ENCODE results near the gene EDDM3A.

The EDDM3A gene

DNA sequence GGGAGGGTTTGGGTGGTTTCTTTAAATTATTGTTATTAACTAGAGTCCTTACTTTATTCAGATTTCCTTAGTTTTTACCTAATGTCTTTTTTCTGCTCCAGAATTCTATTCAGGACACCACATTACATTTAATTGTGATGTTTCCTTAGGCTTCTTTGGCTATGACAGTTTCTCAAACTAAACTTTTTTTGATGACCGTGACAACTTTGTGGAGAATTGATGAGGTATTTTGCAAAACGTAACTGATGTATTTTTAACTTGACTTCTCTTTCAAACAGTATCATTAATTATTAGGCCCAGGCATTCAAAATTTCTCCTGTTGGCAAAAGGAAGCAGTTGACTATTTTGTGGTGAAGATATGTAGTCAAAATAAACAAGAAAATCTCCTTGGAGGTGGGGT lies 45.9 kb downstream of the EDDM3A start:
- TF ChIP-seq, protein P1, sequence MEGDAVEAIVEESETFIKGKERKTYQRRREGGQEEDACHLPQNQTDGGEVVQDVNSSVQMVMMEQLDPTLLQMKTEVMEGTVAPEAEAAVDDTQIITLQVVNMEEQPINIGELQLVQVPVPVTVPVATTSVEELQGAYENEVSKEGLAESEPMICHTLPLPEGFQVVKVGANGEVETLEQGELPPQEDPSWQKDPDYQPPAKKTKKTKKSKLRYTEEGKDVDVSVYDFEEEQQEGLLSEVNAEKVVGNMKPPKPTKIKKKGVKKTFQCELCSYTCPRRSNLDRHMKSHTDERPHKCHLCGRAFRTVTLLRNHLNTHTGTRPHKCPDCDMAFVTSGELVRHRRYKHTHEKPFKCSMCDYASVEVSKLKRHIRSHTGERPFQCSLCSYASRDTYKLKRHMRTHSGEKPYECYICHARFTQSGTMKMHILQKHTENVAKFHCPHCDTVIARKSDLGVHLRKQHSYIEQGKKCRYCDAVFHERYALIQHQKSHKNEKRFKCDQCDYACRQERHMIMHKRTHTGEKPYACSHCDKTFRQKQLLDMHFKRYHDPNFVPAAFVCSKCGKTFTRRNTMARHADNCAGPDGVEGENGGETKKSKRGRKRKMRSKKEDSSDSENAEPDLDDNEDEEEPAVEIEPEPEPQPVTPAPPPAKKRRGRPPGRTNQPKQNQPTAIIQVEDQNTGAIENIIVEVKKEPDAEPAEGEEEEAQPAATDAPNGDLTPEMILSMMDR (conservative IDR thresholded peaks at IDR 0.05; ENCODE audit: low read depth, low read length): no peak

DNA sequence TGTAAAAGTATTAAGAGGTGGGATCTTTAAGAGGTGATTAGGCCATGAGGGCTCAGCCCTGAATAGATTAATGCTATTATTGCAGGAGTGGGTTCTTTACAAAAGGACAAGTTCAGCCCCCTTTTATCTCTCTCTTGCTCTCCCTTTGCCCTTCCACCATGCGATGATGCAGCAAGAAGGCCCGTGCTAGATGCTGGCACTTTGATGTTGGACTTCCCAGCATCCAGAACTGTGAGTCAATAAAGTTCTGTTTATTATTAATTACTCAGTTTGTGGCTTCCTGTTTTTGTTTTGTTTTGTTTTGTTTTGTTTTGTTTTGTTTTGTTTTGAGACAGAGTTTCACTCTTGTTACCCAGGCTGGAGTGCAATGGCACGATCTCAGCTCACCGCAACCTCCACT lies 46.9 kb downstream of the EDDM3A start:
- H3K4me3 ChIP-seq (ENCODE audit: low read depth, low read length): no peak overlapping the region
- TF ChIP-seq, protein P1 (conservative IDR thresholded peaks at IDR 0.05; ENCODE audit: low read depth, low read length): no peak
- DNase-seq (ENCODE audit: low read depth): no peak

More for the DNA sequence above, 45.9 kb downstream of the EDDM3A start:
- no peak overlapping the region for H3K4me3 ChIP-seq (ENCODE audit: low read depth, low read length)
- DNase-seq (ENCODE audit: low read depth): no peak

DNA sequence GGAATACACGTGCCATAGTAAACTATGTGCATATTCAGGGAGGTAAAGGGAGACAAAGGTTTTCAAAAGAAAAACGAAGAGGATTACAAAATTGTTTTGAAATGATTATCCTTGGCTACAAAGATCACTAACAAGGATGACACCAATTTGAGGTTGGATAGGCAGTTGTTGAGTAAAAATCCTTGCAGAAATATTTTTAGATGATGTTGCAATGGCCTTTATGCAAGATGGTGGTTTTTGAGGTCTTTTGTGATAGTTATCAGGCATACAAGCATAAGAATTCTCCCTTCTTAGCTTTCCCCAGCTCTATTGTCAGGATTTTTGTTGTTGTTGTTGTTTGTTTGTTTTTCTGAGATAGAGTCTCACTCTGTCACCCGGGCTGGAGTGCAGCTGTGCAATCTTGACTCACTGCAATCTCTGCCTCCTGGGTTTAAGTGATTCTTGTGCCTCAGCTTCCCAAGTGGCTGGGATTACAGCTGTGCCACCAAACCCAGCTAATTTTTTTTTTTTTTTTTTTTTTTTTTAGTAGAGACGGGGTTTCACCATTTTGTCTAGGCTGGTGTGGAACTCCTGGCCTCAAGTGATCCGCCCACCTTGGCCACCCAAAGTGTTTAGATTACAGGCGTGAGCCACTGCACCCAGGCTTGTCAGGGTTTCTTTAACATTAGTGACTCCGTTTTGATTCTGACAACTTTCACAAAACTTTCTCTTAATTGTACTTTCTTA lies 49.1 kb downstream of the EDDM3A start:
- TF ChIP-seq, protein P1 (conservative IDR thresholded peaks at IDR 0.05; ENCODE audit: low read depth, low read length): no peak
- H3K4me3 ChIP-seq (ENCODE audit: low read depth, low read length): no peak overlapping the region
- DNase-seq (ENCODE audit: low read depth): no peak

DNA sequence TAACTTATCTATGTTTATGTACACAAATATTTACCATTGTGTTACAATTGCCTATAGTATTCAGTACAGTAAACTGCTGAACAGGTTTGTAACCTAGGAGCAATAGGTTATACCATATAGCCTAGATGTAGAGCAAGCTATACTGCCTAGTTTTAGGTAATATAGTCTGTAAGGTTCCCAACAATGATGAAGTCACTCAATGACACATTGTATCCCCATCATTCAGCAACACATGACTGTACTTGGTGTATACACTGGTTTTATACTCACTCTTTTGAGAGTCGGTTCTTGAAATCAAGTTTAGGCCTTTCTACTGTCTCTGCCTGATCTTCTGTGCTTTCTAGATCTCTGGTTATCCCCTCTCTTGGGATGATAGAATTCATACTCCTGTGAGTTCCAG lies 51.5 kb downstream of the EDDM3A start:
- no peak for DNase-seq (ENCODE audit: low read depth)
- H3K4me3 ChIP-seq (ENCODE audit: low read depth, low read length): no peak overlapping the region
- TF ChIP-seq, protein P1 (conservative IDR thresholded peaks at IDR 0.05; ENCODE audit: low read depth, low read length): no peak

Measured in choroid plexus epithelial cell (primary cell).